HG02943 (cell line): ENCODE results near the gene JDP2.

ENCODE experiments used
- ATAC-seq: cut with Tn5 transposase; IDR thresholded peaks from one replicate; pipeline ENCODE4 v1.9.1; 2021; ENCODE audit warnings: mild to moderate bottlenecking, low read depth, moderate library complexity; ENCODE audit not compliant: unreplicated experiment

Gene JDP2

GRCh38 chr14:75510547-75510946 lies 82.7 kb downstream of the JDP2 start:
- ATAC-seq: no peak

DNA sequence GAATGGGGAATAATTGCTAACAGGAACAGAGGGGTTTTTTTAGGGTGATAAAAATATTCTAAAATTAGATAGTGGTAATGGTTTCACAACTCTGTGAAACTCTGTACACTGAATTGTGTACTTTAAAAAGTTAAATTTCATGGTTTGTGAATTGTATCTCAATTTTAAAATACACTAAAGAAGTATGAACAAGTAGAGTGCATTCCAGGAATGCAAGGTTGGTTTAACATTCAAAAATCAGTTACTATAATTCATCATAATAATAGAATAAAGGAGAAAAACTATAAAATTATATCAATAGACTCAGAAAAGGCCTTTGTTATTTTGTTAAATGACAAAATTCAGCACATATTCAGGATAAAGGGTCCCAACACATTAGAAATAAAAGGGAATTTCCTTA lies 83.4 kb downstream of the JDP2 start:
- no peak for ATAC-seq

DNA sequence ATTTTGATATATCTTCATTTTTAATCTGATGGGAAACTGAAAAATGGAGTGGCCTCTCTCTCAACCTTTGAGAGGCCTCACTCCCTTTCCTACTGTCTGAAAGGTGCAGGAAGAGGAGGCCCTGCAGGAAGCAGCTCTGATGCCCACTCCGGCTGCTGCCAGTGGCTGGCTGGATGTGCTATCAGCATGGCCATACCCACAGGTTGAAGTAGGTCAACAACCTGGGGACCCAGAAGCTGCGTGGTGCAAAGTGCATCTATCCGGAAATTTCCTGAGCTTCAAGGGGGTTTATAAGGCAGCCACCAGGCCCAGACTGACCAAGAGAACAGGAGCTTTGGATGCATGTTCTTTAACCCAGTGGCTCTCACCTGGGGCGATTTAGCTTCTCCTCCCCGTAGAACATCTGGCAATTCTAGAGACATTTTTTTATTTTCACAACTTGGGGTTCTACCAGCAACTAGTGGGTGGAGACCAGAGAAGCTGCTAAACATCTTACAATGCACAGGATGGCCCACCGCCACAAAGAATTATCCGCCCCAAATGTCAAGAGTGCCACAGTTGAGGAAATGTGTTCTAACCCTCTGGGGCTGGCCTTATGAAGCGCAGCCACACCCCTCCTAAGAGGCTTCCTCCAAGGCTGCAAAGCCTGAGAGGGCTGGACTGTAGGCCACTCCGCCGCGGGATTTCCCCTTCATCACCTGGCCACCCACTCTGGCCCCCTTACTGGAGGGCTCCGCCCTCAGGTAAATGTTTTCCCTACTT lies 86.3 kb downstream of the JDP2 start:
- peak; percentile 46 for ATAC-seq

DNA sequence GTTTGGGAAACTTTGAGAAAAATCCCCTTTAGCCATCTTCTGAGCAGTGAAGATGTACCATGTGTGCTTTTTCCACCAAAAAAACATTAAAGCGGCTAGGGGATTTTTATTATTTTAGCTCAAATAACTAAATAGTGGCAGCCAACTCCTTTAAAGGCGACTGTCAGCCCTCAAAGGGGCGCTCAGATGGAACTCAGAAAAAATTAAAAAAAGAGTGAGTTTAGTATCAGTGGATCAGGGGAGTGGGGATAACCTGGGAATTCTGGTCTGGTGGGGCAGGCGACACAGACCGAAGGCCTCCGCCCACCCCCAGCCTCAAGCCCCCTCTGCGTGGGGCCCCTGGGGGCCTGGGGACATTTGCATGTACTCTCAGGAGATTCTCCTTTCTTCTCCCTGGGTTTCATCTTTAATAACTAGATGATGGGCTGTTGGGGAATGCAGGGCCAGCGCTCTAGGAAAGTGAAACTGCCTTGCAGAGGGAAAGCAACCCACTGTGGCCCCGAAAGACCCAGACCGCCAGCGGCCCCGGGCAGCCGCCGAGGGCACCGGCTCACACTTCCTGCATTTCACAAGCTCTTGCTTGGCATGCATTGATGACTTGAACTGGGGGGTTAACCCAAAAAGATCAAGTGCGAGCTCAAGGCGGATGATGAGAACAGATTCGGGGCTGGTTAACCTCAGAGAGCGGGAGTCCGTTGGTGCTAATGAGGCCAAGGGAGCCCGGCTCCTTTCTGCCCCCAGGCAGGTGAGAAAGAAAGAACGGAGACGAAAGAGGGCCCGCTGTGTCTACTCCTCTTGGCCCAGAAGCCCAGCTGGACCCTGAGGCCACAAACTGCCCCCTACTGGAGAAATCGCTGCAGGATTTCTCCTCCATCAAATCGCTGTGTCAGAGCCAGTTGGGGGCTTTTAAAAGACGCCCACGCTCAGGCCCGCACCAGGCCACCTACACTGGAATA lies 87.1 kb downstream of the JDP2 start:
- peak; percentile 47 for ATAC-seq

GRCh38 chr14:75515629-75515996 lies 87.8 kb downstream of the JDP2 start:
- no peak for ATAC-seq

GRCh38 chr14:75518625-75519024 lies 90.8 kb downstream of the JDP2 start:
- no peak for ATAC-seq

- ATAC-seq: no peak
These were observed 91.6 kb downstream of the JDP2 start for GRCh38 chr14:75519394-75519793.

DNA sequence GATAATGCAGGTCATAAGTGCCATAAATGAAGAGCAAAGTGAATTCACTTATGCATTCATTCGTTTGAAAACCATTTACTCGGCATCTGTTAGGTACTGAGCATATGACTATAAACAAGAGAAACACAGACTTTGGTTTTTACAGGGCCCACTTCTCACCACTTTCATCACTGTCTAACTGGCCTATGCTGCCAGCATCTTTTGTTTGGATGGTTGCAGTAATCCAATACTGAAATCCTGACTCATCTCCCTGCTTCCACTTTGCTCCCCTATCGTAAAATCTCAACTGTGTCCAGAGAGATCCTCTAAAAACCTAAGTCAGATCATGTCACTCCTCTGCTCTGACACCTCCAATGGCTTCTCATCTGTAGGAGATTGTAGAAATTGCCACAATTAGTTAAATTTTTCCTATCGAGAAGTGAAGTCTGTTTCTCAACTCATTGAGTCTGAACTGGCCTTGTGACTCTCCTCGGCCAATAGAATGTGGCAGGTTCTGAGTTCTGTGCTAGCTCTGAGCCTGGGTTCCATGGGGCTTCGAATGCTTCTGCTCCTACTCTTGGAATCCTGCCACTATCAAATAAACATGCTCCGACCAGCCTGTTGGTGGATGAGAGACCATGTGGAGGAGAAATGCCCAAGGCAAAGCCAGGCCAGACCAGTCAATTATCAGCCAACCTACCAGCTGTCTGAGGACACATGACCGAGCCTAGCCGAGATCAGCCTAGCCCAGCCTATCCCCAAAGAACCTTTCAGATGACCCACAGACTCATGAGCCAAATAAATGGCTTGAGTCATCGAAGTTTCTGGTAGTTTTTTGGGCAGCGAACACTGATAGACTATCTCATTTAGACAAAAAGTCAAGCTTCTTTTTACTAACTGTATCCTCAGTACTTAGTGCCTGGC lies 92.3 kb downstream of the JDP2 start:
- no peak for ATAC-seq

GRCh38 chr14:75520852-75521251 lies 93.0 kb downstream of the JDP2 start:
- ATAC-seq: no peak

- ATAC-seq: no peak
These were observed 93.8 kb downstream of the JDP2 start for GRCh38 chr14:75521415-75522199.

- ATAC-seq: no peak
These were observed 94.6 kb downstream of the JDP2 start, which contains the start of gene BATF for GRCh38 chr14:75522224-75522982. Gene BATF (plus strand): TSS chr14:75522469. CDS start chr14:75522683, 214 bp downstream.

- no peak for ATAC-seq
These were observed 95.1 kb downstream of the JDP2 start for GRCh38 chr14:75522983-75523318.
